Fibroblast of the aortic adventitia (primary cell): Measurements from ENCODE around the gene P3H2. TPM values are rescaled to one million over a fixed set of nuclear protein-coding genes. Genes with fewer than 3 reads are reported as not detected.

ENCODE experiments used
- DNase-seq: peaks from one replicate; pipeline ENCODE4 v3.0.0-alpha.2; 2010; ENCODE audit warnings: low read depth
- H3K4me3 ChIP-seq: 2 replicates; pipeline ENCODE4 v1.5.1; 2011; ENCODE audit warnings: low read depth, mild to moderate bottlenecking, control low read depth, low read length, moderate library complexity
- total RNA-seq: library from RNA; depleted of rRNA; stranded (reverse); fragments of >200 nt; gene quantifications from 2 replicates; pipeline ENCODE4 v1.2.3, GENCODE V29; 2012; ENCODE audit warnings: low replicate concordance
- TF ChIP-seq, protein P1 (sequence below): IDR thresholded peaks from 2 replicates; pipeline ENCODE4 v1.5.1; 2011; ENCODE audit warnings: mild to moderate bottlenecking, low read length, control low read depth, inconsistent platforms; ENCODE audit not compliant: insufficient read depth

P3H2 gene
- total RNA-seq, 1 donor = 4.0 TPM

DNA sequence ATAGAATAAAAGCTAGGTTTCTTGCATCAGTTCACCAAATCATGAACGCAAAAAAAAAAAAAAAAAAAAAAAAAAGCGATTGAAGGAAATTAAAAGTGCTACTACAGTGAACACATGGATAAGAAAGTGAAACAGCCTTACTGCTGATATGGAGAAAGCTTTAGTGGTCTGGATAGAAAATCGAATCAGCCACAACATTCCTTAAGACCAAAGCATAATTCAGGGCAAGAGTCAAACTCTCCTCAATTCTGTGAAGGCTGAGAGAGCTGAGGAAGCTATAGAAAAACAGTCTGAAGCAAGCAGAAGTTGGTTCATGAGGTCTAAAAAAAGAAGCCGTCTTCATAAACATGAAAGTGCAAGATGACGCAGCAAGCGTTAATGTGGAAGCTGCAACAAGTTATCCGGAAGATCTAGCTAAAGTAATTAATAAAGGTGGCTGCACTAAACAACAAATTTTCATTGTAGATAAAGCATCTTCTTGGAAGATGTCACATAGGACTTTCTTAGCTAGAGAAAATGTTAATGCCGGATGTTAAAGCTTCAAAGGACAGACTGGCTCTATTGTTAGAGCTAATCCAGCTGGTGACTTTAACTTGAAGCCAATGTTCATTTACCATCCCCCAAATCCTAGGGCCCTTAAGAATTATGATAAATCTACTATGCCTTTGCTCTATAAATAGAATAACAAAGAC lies 19.2 kb downstream of the P3H2 start:
- TF ChIP-seq, protein P1, sequence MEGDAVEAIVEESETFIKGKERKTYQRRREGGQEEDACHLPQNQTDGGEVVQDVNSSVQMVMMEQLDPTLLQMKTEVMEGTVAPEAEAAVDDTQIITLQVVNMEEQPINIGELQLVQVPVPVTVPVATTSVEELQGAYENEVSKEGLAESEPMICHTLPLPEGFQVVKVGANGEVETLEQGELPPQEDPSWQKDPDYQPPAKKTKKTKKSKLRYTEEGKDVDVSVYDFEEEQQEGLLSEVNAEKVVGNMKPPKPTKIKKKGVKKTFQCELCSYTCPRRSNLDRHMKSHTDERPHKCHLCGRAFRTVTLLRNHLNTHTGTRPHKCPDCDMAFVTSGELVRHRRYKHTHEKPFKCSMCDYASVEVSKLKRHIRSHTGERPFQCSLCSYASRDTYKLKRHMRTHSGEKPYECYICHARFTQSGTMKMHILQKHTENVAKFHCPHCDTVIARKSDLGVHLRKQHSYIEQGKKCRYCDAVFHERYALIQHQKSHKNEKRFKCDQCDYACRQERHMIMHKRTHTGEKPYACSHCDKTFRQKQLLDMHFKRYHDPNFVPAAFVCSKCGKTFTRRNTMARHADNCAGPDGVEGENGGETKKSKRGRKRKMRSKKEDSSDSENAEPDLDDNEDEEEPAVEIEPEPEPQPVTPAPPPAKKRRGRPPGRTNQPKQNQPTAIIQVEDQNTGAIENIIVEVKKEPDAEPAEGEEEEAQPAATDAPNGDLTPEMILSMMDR = no peak
- peak; percentile 53 for DNase-seq

DNA sequence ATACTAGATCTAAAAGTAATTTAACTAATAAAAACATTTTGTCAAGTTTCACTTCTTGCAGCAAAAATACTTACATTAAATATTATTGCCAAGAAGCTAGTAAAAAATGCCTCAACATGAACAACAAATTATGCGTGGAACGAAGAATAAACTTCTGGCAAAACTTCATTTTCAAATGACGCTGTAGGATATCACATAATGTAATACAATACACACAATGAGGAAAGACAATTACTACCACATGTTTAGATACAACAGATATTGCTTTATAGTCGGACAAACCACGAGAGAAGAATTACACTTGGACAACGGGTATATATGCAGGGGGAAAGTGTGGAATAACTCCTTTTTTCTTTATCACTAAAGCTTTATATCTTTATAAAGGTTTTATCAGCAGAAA lies 21.6 kb downstream of the P3H2 start:
- TF ChIP-seq, protein P1 = no peak
- DNase-seq = no peak
- no peak overlapping the region for H3K4me3 ChIP-seq

More for the DNA sequence above, 19.2 kb downstream of the P3H2 start:
- no peak overlapping the region for H3K4me3 ChIP-seq

DNA sequence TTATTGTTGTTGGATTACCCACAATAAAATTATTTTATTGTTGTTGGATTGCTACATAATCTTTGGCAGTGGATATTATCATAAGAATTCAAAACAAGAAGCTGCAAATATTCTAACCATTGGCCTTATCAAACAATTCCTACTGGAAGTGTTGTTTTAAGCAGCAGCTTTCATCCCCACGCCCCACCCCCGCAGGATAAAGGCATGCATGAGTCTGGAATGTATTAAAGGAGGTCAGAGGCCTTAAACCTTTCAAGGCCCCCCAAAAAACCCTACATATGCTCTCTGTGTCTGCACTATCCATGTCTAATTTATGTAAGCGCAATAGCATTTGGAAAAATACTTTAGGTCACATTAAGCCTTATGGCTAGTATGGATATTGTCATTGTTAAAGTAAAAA lies 23.1 kb downstream of the P3H2 start:
- peak; percentile 22 for DNase-seq
- TF ChIP-seq, protein P1 = no peak
- no peak overlapping the region for H3K4me3 ChIP-seq

DNA sequence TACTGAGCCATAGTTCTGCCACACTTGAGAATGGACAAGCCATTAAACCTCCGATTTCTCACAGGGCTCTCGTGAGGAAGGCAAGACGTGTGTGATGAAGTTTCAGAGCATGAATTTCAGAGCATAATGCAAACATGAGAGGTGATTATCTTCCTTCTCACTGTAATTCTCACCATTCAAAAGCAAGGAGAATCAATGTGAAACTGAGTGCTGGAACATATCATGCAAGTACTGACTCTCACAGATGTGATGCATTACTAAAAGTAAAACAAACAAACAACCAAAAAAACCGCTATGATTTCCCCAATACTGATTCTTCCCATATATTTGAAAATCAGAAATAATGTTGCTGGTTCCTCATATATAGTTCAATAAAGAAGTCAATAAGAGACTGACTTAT lies 23.7 kb downstream of the P3H2 start:
- H3K4me3 ChIP-seq = no peak overlapping the region
- TF ChIP-seq, protein P1 = no peak
- no peak for DNase-seq

DNA sequence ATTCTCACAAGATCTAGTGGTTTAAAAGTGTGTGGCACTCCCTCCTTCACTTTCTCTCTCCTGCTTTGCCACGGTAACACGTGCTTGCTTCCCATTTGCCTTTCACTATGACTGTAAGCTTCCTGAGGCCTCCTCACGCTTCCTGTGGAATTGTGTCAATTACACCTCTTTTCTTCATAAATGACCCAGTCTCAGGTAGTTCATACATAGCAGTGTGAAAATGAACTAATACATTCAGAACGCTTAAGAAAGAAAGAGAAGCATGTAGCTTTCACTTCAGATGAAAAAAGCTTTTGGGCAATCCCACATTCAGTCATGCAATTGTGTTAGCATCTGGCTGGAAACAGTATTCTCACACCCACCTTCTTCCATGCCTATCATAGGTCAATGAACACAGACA lies 24.4 kb downstream of the P3H2 start:
- H3K4me3 ChIP-seq = no peak overlapping the region
- TF ChIP-seq, protein P1 = no peak
- no peak for DNase-seq

DNA sequence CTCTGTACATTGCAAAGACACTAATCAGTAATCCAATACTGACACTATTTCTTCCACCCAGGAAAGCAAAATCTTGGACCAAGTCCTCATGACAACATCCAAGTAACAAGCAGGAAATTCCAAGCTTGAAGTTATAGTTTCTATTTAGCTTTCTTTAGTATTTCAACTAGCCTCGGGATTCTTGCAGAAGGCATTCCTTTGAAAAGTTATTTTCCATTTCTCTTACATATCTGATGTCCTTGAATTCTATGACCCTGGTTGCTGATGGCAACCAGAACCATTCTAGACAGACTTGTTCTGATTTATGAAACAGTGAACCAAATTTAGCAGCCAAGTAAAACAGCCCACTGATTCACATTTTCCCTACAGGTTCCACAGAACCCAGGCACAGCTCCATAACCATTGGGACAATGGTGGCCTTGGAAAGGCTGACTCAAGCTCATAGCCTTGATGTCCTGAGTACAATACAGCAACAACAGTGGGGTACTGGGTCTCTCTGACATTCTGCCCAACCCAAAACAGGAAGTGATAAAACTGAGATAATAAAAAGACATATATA lies 26.5 kb downstream of the P3H2 start:
- peak; percentile 84 for DNase-seq
- no peak overlapping the region for H3K4me3 ChIP-seq
- TF ChIP-seq, protein P1 = no peak
